GM23338 (cell line): ENCODE results near the gene HLA-DPB1. TPM values are rescaled to one million over a fixed set of nuclear protein-coding genes. Genes with fewer than 3 reads are reported as not detected.
A peak's percentile ranks its signal among the peaks of the same experiment; 100 is the strongest.

Source experiments
- ATAC-seq: fragments of 200-7000 bp; cut with Tn5 transposase; 3 replicates; pipeline ENCODE4 v1.9.1; 2020
- DNase-seq: peaks from one replicate; pipeline ENCODE4 v3.0.0-alpha.2; 2015; ENCODE audit warnings: low spot score
- H2AFZ ChIP-seq: fragments of 200-600 bp; sonication (generic); 2 replicates; pipeline ENCODE4 v1.8.0; 2016; ENCODE audit warnings: antibody characterized with exemption, mild to moderate bottlenecking, moderate library complexity
- H3F3A ChIP-seq: fragments of 200-600 bp; sonication (generic); replicated peaks from 2 replicates; pipeline ENCODE4 v1.8.0; 2017; ENCODE audit warnings: antibody characterized with exemption, mixed run types, low read depth
- H3K27ac ChIP-seq: fragments of 200-600 bp; sonication (generic); 2 replicates; pipeline ENCODE4 v1.6.1; 2016; ENCODE audit warnings: low read depth
- H3K27me3 ChIP-seq: fragments of 200-600 bp; sonication (generic); 2 replicates; pipeline ENCODE4 v1.8.0; 2016; ENCODE audit warnings: mild to moderate bottlenecking, mixed run types, moderate library complexity; ENCODE audit not compliant: insufficient read depth
- H3K36me3 ChIP-seq: fragments of 200-600 bp; sonication (generic); 2 replicates; pipeline ENCODE4 v1.8.0; 2016; ENCODE audit warnings: mild to moderate bottlenecking; ENCODE audit not compliant: insufficient read depth
- H3K4me1 ChIP-seq: fragments of 200-600 bp; sonication (generic); 2 replicates; pipeline ENCODE4 v1.8.0; 2016; ENCODE audit warnings: mild to moderate bottlenecking, moderate library complexity; ENCODE audit not compliant: insufficient read depth
- H3K4me2 ChIP-seq: fragments of 200-600 bp; sonication (generic); 2 replicates; pipeline ENCODE4 v1.7.1; 2017; ENCODE audit warnings: mixed run types
- H3K4me3 ChIP-seq: fragments of 200-600 bp; sonication (generic); 2 replicates; pipeline ENCODE4 v1.6.1; 2016; ENCODE audit warnings: mixed run types
- H3K79me2 ChIP-seq: fragments of 200-600 bp; sonication (generic); replicated peaks from 2 replicates; pipeline ENCODE4 v1.8.0; 2017; ENCODE audit warnings: mild to moderate bottlenecking; ENCODE audit not compliant: insufficient read depth
- H3K9me2 ChIP-seq: fragments of 200-600 bp; sonication (generic); 2 replicates; pipeline ENCODE4 v1.8.0; 2017; ENCODE audit not compliant: insufficient read depth
- H4K20me1 ChIP-seq: fragments of 200-600 bp; sonication (generic); replicated peaks from 2 replicates; pipeline ENCODE4 v1.8.0; 2017; ENCODE audit warnings: mild to moderate bottlenecking; ENCODE audit not compliant: insufficient read depth
- H3K27ac Mint-ChIP-seq: 2 replicates; pipeline ENCODE4 v1.8.0; 2020; ENCODE audit warnings: inconsistent platforms, mild to moderate bottlenecking, moderate library complexity, mixed read lengths
- H3K27me3 Mint-ChIP-seq: 3 replicates; pipeline ENCODE4 v1.8.0; 2022; ENCODE audit warnings: low read depth, mild to moderate bottlenecking, moderate library complexity, mixed read lengths, inconsistent platforms; ENCODE audit not compliant: insufficient read depth, poor library complexity
- H3K36me3 Mint-ChIP-seq: 3 replicates; pipeline ENCODE4 v1.8.0; 2021; ENCODE audit warnings: low read depth, mild to moderate bottlenecking, inconsistent platforms, moderate library complexity, mixed read lengths
- H3K4me1 Mint-ChIP-seq: 3 replicates; pipeline ENCODE4 v1.8.0; 2020; ENCODE audit warnings: mild to moderate bottlenecking, inconsistent platforms, mixed read lengths
- H3K4me3 Mint-ChIP-seq: 3 replicates; pipeline ENCODE4 v1.8.0; 2021; ENCODE audit warnings: moderate library complexity, mild to moderate bottlenecking, inconsistent platforms, mixed read lengths
- H3K9me3 Mint-ChIP-seq: 3 replicates; pipeline ENCODE4 v1.8.0; 2020; ENCODE audit warnings: moderate library complexity, mild to moderate bottlenecking, inconsistent platforms, mixed read lengths
- CREB1 ChIP-seq: fragments of 250-450 bp; sonication (Bioruptor Pico); IDR thresholded peaks from 2 replicates; pipeline ENCODE4 v1.5.0; 2020; ENCODE audit warnings: low read depth, mild to moderate bottlenecking, moderate library complexity
- ETS1 ChIP-seq: IDR thresholded peaks from 2 replicates; pipeline ENCODE4 v1.6.1; 2016; ENCODE audit warnings: antibody characterized with exemption
- EZH2 ChIP-seq: fragments of 200-600 bp; sonication (generic); IDR thresholded peaks from one replicate; pipeline ENCODE4 v1.8.0; 2017; ENCODE audit warnings: antibody characterized with exemption, mild to moderate bottlenecking, low read depth; ENCODE audit not compliant: unreplicated experiment
- EZH2phosphoT487 ChIP-seq: fragments of 200-600 bp; sonication (generic); IDR thresholded peaks from one replicate; pipeline ENCODE4 v1.8.1; 2018; ENCODE audit warnings: antibody characterized with exemption; ENCODE audit not compliant: unreplicated experiment
- POLR2AphosphoS5 ChIP-seq: IDR thresholded peaks from 2 replicates; pipeline ENCODE4 v1.6.1; 2016; ENCODE audit warnings: antibody characterized with exemption, low read depth
- STAT1 ChIP-seq: IDR thresholded peaks from one replicate; pipeline ENCODE4 v1.6.1; 2016; ENCODE audit warnings: antibody characterized with exemption; ENCODE audit not compliant: unreplicated experiment
- ZNF114 ChIP-seq: fragments of 250-450 bp; sonication (Bioruptor Pico); IDR thresholded peaks from 2 replicates; pipeline ENCODE4 v1.5.0; 2020; ENCODE audit warnings: mild to moderate bottlenecking, moderate library complexity
- polyA plus RNA-seq: library from polyadenylated mRNA; unstranded; fragments of >200 nt; fragmentation: Nextera tagmentation; extraction: Ambion mirVana; gene quantifications from 2 replicates; pipeline ENCODE4 v1.2.1, GENCODE V29; 2016
- total RNA-seq: library from RNA; depleted of rRNA; stranded (reverse); fragments of >200 nt; shearing (Covaris generic); gene quantifications from 2 replicates; pipeline ENCODE4 v1.2.3, GENCODE V29; 2014
- TF ChIP-seq, protein P1 (sequence below), 2 experiments: fragments of 200-600 bp in 1 of 2; sonication (generic) in 1 of 2; conservative IDR thresholded peaks; 2 replicates each; pipeline versions ENCODE4 v1.5.1 to v1.6.1; 2016 to 2017; ENCODE audit warnings: antibody characterized with exemption in 2 of 2, low read depth in 2 of 2, mild to moderate bottlenecking in 2 of 2, moderate library complexity in 1 of 2

HLA-DPB1 gene
- total and polyA plus RNA-seq, 2 experiments from 2014 or later = 22.0 to 37.6 TPM

GRCh38 chr6:33116417-33116816, 40.6 kb downstream of the HLA-DPB1 start:
- Histone ChIP-seq H3K4me1 (peaks cover 41% of the 10 kb centered on the region), H3K9me2 (no peaks in the 10 kb centered on the region), H3K27me3 (no peaks in the 10 kb centered on the region), H2AFZ (no peak overlapping the region), H3K27ac (peak overlapping the region; percentile 99), H3K4me2 (peak overlapping the region; percentile 82), H3K36me3 (no peaks in the 10 kb centered on the region), H4K20me1 (no peaks in the 10 kb centered on the region), H3K79me2 (peaks cover 28% of the 10 kb centered on the region), H3F3A (no peaks in the 10 kb centered on the region), H3K4me3 (peak overlapping the region; percentile 90)
- peak; percentile 78 for DNase-seq
- H3K27me3 Mint-ChIP-seq = peaks cover 12% of the 10 kb centered on the region
- H3K27ac Mint-ChIP-seq = peak overlapping the region; percentile 99
- ATAC-seq = peak; percentile 57
- peaks cover 24% of the 10 kb centered on the region for H3K36me3 Mint-ChIP-seq
- H3K4me3 Mint-ChIP-seq = peak overlapping the region; percentile 99
- peaks cover 46% of the 10 kb centered on the region for H3K4me1 Mint-ChIP-seq
- no peak; the same call in 1 of the 2 replicates for TF ChIP-seq ETS1
- TF ChIP-seq POLR2AphosphoS5 = peak; percentile 61
- TF ChIP-seq CREB1 (CRISPR knock-in tag) = no peak
- H3K9me3 Mint-ChIP-seq = no peaks in the 10 kb centered on the region; the same call in 2 of the 3 replicates

GRCh38 chr6:33116841-33117711, 41.3 kb downstream of the HLA-DPB1 start:
- ATAC-seq = peak; percentile 66
- peaks cover 34% of the 10 kb centered on the region for H3K79me2 ChIP-seq
- peak overlapping the region; percentile 99 for H3K27ac ChIP-seq
- peak overlapping the region; percentile 82 for H3K4me2 ChIP-seq
- H3K4me3 Mint-ChIP-seq = peak overlapping the region; percentile 99
- peak; percentile 87 for DNase-seq
- H3K9me2 ChIP-seq = no peaks in the 10 kb centered on the region
- TF ChIP-seq STAT1 (no peak), POLR2AphosphoS5 (peak; percentile 64)
- no peaks in the 10 kb centered on the region for H3F3A ChIP-seq
- peaks cover 13% of the 10 kb centered on the region for H3K27me3 Mint-ChIP-seq
- H2AFZ ChIP-seq = no peak overlapping the region
- no peaks in the 10 kb centered on the region for H4K20me1 ChIP-seq
- H3K36me3 Mint-ChIP-seq = peaks cover 31% of the 10 kb centered on the region
- H3K27ac Mint-ChIP-seq = peak overlapping the region; percentile 99
- no peaks in the 10 kb centered on the region for H3K36me3 ChIP-seq
- H3K4me3 ChIP-seq = peak overlapping the region; percentile 90
- no peaks in the 10 kb centered on the region for H3K27me3 ChIP-seq
- H3K4me1 Mint-ChIP-seq = peaks cover 52% of the 10 kb centered on the region
- H3K4me1 ChIP-seq = peaks cover 46% of the 10 kb centered on the region
- peaks cover 6% of the 10 kb centered on the region; the same call in 2 of the 3 replicates for H3K9me3 Mint-ChIP-seq

DNA sequence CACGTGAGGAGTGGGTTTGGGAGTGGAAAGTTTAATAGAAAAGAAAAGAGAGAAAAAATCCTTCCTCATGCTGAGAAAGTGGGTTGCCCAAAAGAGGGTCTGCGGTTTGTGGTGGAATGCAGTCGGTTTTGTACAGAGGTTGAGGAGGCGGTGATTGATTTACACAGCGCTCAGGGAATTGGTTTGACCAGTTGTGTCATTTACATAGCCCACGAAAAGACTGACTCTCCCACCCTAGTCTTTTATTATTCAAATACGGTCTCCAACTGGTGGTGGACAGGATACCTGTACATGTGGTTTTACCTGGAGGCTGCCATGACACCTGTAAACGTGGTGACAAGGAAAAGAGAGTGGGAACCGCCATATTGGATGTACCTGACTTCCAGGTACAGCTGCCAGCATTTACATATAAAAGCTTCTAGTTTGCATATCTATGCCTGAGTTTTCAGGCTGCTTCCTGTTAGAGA, 42.1 kb downstream of the HLA-DPB1 start:
- peak overlapping the region; percentile 82 for H3K4me2 ChIP-seq
- Mint-ChIP-seq H3K27me3 (peaks cover 17% of the 10 kb centered on the region), H3K9me3 (peaks cover 13% of the 10 kb centered on the region), H3K36me3 (peaks cover 38% of the 10 kb centered on the region), H3K27ac (peak overlapping the region; percentile 99), H3K4me3 (peak overlapping the region; percentile 99), H3K4me1 (peaks cover 53% of the 10 kb centered on the region)
- H3K4me3 ChIP-seq = peak overlapping the region; percentile 90
- H3K79me2 ChIP-seq = peaks cover 40% of the 10 kb centered on the region
- H3K27ac ChIP-seq = peak overlapping the region; percentile 99
- no peaks in the 10 kb centered on the region for H3F3A ChIP-seq
- no peak overlapping the region for H2AFZ ChIP-seq
- no peaks in the 10 kb centered on the region for H3K27me3 ChIP-seq
- DNase-seq (peak; percentile 85), ATAC-seq (peak; percentile 57)
- H3K4me1 ChIP-seq = peaks cover 46% of the 10 kb centered on the region
- no peaks in the 10 kb centered on the region for H4K20me1 ChIP-seq
- no peaks in the 10 kb centered on the region for H3K36me3 ChIP-seq
- H3K9me2 ChIP-seq = no peaks in the 10 kb centered on the region
- TF ChIP-seq ETS1 (no peak; the same call in 1 of the 2 replicates), STAT1 (no peak), EZH2phosphoT487 (no peak), ZNF114 (no peak), CREB1 (CRISPR knock-in tag) (0 out of 2 replicates have a peak, but pooled peaks have one; percentile 5), POLR2AphosphoS5 (peak; percentile 32; the same call in 1 of the 2 replicates), EZH2 (no peak)
- TF ChIP-seq, protein P1, sequence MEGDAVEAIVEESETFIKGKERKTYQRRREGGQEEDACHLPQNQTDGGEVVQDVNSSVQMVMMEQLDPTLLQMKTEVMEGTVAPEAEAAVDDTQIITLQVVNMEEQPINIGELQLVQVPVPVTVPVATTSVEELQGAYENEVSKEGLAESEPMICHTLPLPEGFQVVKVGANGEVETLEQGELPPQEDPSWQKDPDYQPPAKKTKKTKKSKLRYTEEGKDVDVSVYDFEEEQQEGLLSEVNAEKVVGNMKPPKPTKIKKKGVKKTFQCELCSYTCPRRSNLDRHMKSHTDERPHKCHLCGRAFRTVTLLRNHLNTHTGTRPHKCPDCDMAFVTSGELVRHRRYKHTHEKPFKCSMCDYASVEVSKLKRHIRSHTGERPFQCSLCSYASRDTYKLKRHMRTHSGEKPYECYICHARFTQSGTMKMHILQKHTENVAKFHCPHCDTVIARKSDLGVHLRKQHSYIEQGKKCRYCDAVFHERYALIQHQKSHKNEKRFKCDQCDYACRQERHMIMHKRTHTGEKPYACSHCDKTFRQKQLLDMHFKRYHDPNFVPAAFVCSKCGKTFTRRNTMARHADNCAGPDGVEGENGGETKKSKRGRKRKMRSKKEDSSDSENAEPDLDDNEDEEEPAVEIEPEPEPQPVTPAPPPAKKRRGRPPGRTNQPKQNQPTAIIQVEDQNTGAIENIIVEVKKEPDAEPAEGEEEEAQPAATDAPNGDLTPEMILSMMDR (conservative IDR thresholded peaks at IDR 0.05; ENCODE audit: low read depth in 2 of 2) = no peak
